Choroid plexus epithelial cell (primary cell): Measurements from ENCODE around the gene PXT1.
"Not testable (repeated sequence)": the region's sequence is repeated elsewhere in the genome, so short reads cannot be mapped to it uniquely, and the experiment has no call there.

Experiments used
- DNase-seq: peaks from one replicate; pipeline ENCODE4 v3.0.0-alpha.2; 2010; ENCODE audit warnings: low read depth
- H3K4me3 ChIP-seq: 2 replicates; pipeline ENCODE4 v1.5.1; 2011; ENCODE audit warnings: low read depth, mild to moderate bottlenecking, control low read depth, low read length, moderate library complexity
- TF ChIP-seq, protein P1 (sequence below): conservative IDR thresholded peaks from 2 replicates; pipeline ENCODE4 v1.5.1; 2011; ENCODE audit warnings: low read depth, mild to moderate bottlenecking, control low read depth, inconsistent platforms, low read length, moderate library complexity

The PXT1 gene

DNA sequence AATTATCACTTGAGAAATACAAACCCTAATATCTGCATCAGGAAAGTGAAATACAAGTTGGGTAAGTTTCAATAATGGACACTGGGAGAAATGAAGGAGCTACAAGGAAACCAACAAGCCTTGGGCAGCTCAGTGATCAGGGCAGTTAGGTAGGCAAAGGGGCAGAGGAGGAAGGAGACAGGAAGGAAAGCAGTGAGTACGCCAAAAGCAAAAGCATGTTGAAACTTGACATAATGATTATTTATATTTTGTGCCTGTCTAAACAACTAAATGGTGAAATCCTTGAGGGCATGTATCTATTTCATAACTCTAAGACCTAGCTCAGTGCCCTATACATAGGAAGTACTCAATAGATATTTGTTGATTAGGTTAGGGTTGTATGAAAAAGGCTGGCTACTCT is 23.3 kb downstream of the PXT1 start:
- DNase-seq: no peak
- TF ChIP-seq, protein P1, sequence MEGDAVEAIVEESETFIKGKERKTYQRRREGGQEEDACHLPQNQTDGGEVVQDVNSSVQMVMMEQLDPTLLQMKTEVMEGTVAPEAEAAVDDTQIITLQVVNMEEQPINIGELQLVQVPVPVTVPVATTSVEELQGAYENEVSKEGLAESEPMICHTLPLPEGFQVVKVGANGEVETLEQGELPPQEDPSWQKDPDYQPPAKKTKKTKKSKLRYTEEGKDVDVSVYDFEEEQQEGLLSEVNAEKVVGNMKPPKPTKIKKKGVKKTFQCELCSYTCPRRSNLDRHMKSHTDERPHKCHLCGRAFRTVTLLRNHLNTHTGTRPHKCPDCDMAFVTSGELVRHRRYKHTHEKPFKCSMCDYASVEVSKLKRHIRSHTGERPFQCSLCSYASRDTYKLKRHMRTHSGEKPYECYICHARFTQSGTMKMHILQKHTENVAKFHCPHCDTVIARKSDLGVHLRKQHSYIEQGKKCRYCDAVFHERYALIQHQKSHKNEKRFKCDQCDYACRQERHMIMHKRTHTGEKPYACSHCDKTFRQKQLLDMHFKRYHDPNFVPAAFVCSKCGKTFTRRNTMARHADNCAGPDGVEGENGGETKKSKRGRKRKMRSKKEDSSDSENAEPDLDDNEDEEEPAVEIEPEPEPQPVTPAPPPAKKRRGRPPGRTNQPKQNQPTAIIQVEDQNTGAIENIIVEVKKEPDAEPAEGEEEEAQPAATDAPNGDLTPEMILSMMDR: no peak
- no peak overlapping the region for H3K4me3 ChIP-seq

DNA sequence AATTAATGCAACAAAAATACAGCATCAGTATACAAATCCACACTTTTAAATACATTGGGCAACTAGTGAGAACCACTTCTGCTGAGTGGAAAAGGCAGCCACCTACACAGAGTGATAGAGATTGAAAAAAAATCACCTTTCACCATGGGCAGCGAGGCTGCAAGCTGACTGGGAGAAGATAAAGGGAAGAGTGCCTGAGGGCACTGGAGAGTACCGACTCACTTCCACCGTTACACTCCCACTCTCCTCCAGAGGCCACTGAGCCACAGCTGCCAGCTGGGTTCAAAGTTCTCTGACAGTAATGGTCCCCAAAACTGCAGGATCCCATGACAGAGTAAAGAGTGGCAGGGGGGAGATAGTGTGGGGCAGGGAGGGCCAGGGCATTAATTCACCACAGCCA is 24.1 kb downstream of the PXT1 start:
- DNase-seq: no peak
- TF ChIP-seq, protein P1: no peak

DNA sequence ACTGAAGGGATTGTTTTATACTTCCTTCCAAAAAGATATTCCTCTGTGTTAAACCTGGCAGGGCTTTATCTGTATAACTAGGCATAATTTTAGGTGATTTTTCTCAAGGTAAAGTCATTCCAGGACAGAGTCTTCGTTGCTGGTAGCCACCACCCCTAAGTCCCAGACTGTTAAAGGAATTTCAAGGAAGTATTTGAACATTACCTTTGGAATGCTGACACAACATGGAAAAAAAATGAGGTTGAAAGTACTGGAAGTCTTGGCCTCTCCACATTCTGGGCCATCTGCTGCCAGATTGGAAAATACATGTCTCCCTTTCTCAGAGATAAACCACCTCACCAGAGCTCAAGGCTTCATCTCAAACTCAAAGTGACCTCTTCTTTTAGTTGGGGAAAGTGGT is 28.2 kb downstream of the PXT1 start:
- DNase-seq: no peak
- no peak overlapping the region for H3K4me3 ChIP-seq
- TF ChIP-seq, protein P1: no peak

More for the DNA sequence above, 24.1 kb downstream of the PXT1 start:
- no peak overlapping the region for H3K4me3 ChIP-seq

DNA sequence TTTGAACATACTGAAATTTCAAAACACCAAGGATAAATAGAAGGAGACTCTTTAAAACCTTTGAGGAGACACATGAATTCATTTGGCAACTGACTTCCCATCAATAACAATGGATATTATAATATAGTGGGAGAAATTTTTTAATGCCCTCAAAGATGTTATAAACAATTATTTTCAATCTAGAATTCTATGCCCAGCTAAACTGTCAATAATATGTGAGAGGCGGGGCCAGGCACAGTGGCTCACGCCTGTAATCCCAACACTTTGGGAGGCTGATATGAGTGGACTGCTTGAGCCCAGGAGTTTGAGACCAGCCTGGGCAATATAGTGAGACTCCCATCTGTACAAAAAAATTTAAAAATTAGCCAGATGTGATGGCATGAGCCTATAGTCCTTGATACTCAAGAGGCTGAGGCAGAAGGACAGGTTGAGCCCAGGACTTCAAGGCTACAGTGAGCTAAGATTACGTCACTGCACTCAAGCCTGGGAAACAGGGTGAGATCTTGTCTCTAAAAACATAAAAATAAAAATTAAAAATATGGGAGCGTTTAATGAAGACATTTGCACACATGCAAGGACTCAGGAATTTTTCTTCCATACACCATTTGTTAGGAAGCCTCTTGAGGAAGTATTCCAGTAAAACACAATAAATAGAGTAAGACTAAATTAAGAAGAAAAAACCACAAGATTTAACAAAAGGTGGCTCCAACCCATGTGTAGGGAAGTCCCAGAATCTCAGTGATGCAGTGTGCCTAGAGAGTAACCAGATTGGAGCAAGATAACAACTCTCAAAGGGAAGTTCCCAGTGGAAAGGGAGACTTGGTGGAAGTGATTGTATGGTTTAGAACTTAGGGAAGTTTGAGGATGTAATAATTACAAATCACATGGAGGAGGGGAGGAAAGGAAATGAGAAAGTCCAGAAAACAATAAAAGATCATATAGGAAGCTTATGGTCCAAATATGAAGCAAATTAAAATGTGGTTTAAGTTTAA is 28.9 kb downstream of the PXT1 start:
- no peak overlapping the region for H3K4me3 ChIP-seq
- no peak for DNase-seq
- TF ChIP-seq, protein P1: no peak

DNA sequence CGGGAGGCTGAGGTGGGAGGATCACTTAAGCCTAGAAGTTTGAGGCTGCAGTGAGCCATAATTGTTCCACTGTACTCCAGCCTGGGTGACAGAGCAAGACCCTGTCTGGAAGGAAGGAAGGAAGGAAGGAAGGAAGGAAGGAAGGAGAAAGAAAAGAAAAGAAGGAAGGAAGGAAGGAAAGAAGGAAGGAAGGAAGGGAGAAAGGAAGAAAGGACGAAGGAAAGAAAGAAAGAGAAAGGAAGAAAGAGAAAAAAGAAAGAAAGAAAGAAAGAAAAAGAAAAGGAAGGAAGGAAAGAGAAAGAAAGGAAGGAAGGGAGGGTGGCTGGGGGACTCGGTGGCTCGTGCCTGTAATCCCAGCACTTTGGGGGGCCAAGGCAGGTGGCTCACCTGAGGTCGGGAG is 32.9 kb downstream of the PXT1 start:
- DNase-seq, H3K4me3 ChIP-seq: not testable (repeated sequence)

DNA sequence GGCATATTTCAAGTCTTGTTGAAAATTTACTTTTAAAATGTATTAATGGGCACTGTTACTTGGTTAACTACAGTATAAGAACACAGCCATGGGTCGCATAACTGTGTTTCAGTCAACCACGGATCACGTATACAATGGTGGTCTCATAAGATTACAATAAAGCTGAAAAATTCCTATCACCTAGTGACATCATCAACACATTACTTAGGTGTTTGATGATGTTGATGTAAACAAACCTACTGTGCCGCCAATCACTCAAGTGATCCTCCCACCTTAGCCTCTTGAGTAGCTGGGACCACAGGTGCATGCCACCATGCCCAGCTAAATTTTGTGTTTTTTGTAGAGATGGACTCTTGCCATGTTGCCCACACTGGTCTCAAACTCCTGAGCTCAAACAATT is 38.5 kb downstream of the PXT1 start:
- TF ChIP-seq, protein P1: no peak
- no peak overlapping the region for H3K4me3 ChIP-seq
- DNase-seq: no peak

DNA sequence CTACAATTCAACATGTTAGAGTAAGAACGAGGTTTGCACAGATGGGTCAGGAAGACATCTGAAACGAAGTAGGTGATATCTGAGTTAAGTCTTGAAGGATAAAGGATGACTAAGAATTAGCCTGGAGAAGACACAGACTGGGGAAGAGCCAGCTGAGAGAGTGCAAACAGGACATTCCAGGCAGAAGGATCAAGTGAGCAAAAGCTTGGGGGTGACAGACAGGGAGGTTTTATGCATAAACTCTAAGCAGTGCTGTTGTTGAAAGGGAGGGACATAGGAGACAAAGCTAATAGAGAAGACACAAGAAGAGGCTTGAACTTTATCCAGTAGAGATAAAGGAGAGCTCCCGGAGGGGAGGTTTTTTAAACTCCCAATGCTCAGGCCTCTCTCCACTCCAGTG is 40.2 kb downstream of the PXT1 start:
- TF ChIP-seq, protein P1: no peak
- no peak overlapping the region for H3K4me3 ChIP-seq
- DNase-seq: no peak
